Neural progenitor cell (in vitro differentiated cells): ENCODE measurements around the gene ARHGAP5.

Experiments
- CTCF ChIP-seq: fragments of 200-600 bp; sonication (generic); IDR thresholded peaks from 2 replicates; pipeline ENCODE4 v1.5.1; 2017; ENCODE audit warnings: antibody characterized with exemption, mild to moderate bottlenecking
- EZH2 ChIP-seq: fragments of 200-600 bp; sonication (generic); IDR thresholded peaks from 2 replicates; pipeline ENCODE4 v1.6.1; 2017; ENCODE audit warnings: antibody characterized with exemption, mild to moderate bottlenecking, moderate library complexity

- no peak for TF ChIP-seq CTCF
- no peak for TF ChIP-seq EZH2
These were observed 106.3 kb downstream of the ARHGAP5 start for GRCh38 chr14:32183151-32184058.
